HUES64 (cell line): ENCODE measurements around the gene PIGL.

Source experiments
- H3K27ac ChIP-seq: 2 replicates; pipeline ENCODE4 v1.7.0; 2013; ENCODE audit warnings: low read depth, low read length, inconsistent platforms
- H3K27me3 ChIP-seq: 2 replicates; pipeline ENCODE4 v1.6.1; 2013; ENCODE audit warnings: mild to moderate bottlenecking, low read length; ENCODE audit not compliant: insufficient read depth
- H3K36me3 ChIP-seq: 2 replicates; pipeline ENCODE4 v1.6.1; 2013; ENCODE audit warnings: mild to moderate bottlenecking, low read length; ENCODE audit not compliant: insufficient read depth
- H3K4me1 ChIP-seq: 2 replicates; pipeline ENCODE4 v1.6.1; 2013; ENCODE audit warnings: mild to moderate bottlenecking, low read length, moderate library complexity; ENCODE audit not compliant: insufficient read depth
- H3K4me3 ChIP-seq: 2 replicates; pipeline ENCODE4 v1.5.1; 2013; ENCODE audit warnings: mild to moderate bottlenecking, low read length, moderate library complexity
- H3K9ac ChIP-seq: 2 replicates; pipeline ENCODE4 v1.6.1; 2013; ENCODE audit warnings: mild to moderate bottlenecking, low read depth, low read length
- H3K9me3 ChIP-seq: 2 replicates; pipeline ENCODE4 v1.6.1; 2013; ENCODE audit warnings: low read depth, low read length; ENCODE audit not compliant: insufficient read depth
- WGBS: fragments of 150-250, 120-280 bp; methylation state at CpG from one replicate; pipeline ENCODE4 v1.1.7; 2013; ENCODE audit warnings: missing lambda C conversion rate; 5-methylcytosine and 5-hydroxymethylcytosine counted together

The PIGL gene

DNA sequence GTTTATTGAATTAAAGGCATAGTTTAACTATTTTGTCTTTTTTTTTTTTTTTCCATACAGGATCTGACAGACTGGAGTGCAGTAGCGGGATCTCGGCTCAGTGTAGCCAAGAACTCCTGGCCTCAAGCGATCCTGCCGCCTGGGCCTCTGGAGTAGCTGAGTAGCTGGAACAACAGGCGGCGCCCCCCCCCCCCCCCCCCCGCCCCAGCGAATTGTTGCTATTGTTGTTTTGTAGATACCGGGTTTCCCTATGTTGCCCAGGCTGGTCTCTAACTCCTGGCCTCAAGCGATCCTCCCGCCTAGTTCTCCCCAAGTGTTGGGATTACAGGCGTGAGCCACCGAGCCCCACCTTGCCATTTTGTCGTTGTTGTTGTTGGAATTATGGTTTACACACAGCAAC is 137.6 kb downstream of the PIGL start:
- Histone ChIP-seq H3K9ac (no peak overlapping the region), H3K4me1 (peaks cover 11% of the 10 kb centered on the region), H3K27me3 (peaks cover 8% of the 10 kb centered on the region; the same call in 1 of the 2 replicates), H3K36me3 (peaks cover 5% of the 10 kb centered on the region), H3K4me3 (no peak overlapping the region), H3K27ac (no peak overlapping the region), H3K9me3 (no peaks in the 10 kb centered on the region)
- 84% methylated on average over 11 of the region's 14 CpGs for WGBS

DNA sequence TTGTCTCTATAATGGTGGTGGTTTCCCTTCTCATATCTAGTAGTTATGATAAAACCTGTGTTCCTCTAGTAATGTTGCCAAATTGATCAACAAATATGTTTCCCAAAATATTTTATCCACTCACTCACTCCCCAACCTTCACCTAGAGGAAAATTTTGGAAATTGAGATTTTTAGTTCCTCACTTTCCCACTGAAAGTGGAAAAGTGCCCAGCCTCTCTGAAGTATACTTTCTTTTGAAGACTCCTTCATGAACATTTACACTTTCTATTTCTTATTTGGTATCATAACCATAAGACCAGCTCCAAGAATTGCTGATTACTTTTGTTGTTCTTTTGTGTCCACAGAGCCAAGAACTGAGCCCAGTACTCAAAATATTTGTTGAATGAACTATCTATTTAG is 141.4 kb downstream of the PIGL start:
- Histone ChIP-seq H3K9ac (no peak overlapping the region), H3K36me3 (no peaks in the 10 kb centered on the region), H3K4me1 (0 out of 2 replicates have a peak, but pooled peaks cover 3% of the 10 kb centered on the region), H3K27ac (no peak overlapping the region), H3K9me3 (no peaks in the 10 kb centered on the region), H3K27me3 (peaks cover 8% of the 10 kb centered on the region; the same call in 1 of the 2 replicates), H3K4me3 (no peak overlapping the region)

GRCh38 chr17:16361874-16362273 is 144.9 kb downstream of the PIGL start:
- Histone ChIP-seq H3K9me3 (no peaks in the 10 kb centered on the region), H3K4me1 (no peaks in the 10 kb centered on the region), H3K9ac (no peak overlapping the region), H3K36me3 (no peaks in the 10 kb centered on the region), H3K27ac (no peak overlapping the region), H3K27me3 (no peaks in the 10 kb centered on the region), H3K4me3 (no peak overlapping the region)
- 89% methylated on average over 8 of the region's 8 CpGs for WGBS

DNA sequence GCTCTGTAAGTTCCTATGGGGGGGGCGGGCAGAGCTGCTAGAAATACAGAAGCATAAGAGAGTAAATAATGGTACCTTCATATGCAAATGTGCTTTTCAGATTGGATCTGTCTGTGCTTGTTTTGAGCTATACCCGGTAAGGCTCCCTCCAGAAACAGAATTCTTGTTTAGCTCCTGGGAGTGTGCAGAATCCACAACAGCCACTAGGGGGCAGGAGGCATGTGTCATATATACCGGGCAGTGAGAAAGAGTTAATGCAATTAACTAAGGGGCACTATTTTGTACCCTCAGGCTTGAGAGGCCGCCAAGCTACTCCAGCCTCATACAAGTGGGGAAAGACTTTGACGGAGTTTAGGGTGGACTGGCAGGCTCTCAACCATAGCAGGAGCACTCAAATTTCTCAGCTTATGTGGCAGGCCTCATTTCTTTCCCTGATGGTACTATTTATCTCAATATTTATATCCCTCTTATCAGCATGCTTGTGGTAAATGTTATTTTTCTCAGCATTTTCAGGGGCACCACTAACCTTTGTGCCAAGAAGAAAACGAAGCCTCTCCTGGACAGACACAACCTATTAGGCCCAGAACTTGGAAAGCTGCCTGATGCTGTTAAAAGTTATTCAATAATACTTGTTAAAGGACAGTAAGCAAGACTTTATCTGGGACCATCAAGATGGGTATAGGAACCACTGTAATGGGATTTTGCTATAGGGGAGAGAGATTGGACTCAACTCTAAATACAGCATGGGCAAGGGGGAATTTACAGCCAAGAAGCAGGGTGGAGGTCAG is 146.9 kb downstream of the PIGL start:
- Histone ChIP-seq H3K27me3 (no peaks in the 10 kb centered on the region), H3K36me3 (no peaks in the 10 kb centered on the region), H3K9ac (no peak overlapping the region), H3K27ac (no peak overlapping the region), H3K4me1 (no peaks in the 10 kb centered on the region), H3K4me3 (no peak overlapping the region), H3K9me3 (no peaks in the 10 kb centered on the region)
- whole genome bisulfite sequencing = 15% methylated on average over 6 of the region's 6 CpGs

DNA sequence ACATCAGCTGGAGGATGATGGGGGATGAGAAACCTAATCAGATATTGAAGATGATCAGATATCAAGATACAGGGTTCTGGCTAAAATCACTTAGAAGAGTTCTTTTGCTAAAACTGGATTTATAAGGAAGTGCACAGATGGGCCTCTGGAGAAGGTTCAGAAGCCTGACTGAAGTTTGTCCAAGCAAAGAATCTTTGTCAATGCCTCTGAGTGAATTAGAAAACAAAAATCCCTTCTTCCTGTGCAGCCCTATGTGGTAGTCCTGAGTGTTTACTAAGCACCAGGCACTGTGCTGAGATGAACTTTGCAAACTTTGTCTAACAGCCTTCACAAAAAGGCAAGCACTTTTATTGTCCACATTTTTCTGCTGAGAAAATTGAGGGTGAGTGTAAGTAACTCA is 147.6 kb downstream of the PIGL start:
- Histone ChIP-seq H3K27ac (no peak overlapping the region), H3K9me3 (no peaks in the 10 kb centered on the region), H3K4me3 (no peak overlapping the region), H3K9ac (no peak overlapping the region), H3K36me3 (no peaks in the 10 kb centered on the region), H3K4me1 (no peaks in the 10 kb centered on the region), H3K27me3 (no peaks in the 10 kb centered on the region)

DNA sequence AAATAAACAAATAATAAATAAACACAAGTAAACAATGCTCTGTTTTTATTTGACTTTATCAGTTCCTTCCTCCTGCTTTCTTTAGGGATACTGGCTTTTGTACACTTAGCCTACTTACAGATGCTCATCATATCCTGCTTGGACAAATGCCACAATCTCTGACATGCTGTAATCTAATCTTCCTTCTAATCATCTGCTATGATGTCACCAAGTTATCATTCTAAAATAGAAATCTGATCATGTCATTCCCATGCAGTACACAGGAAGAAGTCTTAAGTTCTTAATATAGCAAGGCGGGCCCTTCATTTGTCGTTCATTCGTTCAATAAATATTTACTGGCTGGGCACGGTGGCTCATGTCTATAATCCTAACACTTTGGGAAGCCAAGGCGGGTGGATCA is 154.7 kb downstream of the PIGL start:
- WGBS = 97% methylated on average over 5 of the region's 5 CpGs
- Histone ChIP-seq H3K4me1 (no peaks in the 10 kb centered on the region), H3K4me3 (no peak overlapping the region), H3K9me3 (no peaks in the 10 kb centered on the region), H3K9ac (no peak overlapping the region), H3K36me3 (no peaks in the 10 kb centered on the region), H3K27ac (no peak overlapping the region), H3K27me3 (no peaks in the 10 kb centered on the region)

GRCh38 chr17:16374146-16374938 is 157.3 kb downstream of the PIGL start:
- H3K4me1 ChIP-seq = no peaks in the 10 kb centered on the region
- H3K4me3 ChIP-seq = no peak overlapping the region
- H3K27me3 ChIP-seq = no peaks in the 10 kb centered on the region
- H3K9ac ChIP-seq = no peak overlapping the region
- H3K9me3 ChIP-seq = no peaks in the 10 kb centered on the region
- H3K36me3 ChIP-seq = no peaks in the 10 kb centered on the region
- no peak overlapping the region for H3K27ac ChIP-seq
- WGBS = 95% methylated on average over 9 of the region's 16 CpGs
